Neural cell (in vitro differentiated cells): ENCODE data around the gene CDKAL1.

Source experiments
- EZH2 ChIP-seq: fragments of 200-600, 300-800 bp; shearing (Covaris generic), sonication (generic); IDR thresholded peaks from 2 replicates; pipeline ENCODE4 v1.6.1; 2014; ENCODE audit warnings: antibody characterized with exemption, low read length, borderline replicate concordance, mild to moderate bottlenecking; ENCODE audit not compliant: insufficient read depth, poor library complexity, severe bottlenecking
- POLR2AphosphoS5 ChIP-seq: IDR thresholded peaks from 2 replicates; pipeline ENCODE4 v1.6.1; 2012
- RAD21 ChIP-seq: fragments of 450-650 bp; conservative IDR thresholded peaks from 2 replicates; pipeline ENCODE4 v1.6.1; 2014; ENCODE audit warnings: antibody characterized with exemption, mild to moderate bottlenecking, moderate library complexity
- SMC3 ChIP-seq: fragments of 450-650 bp; conservative IDR thresholded peaks from 2 replicates; pipeline ENCODE4 v1.6.1; 2014; ENCODE audit warnings: antibody characterized with exemption, mild to moderate bottlenecking, moderate library complexity; ENCODE audit not compliant: poor library complexity
- TF ChIP-seq, protein P1 (sequence below): fragments of 450-650 bp; IDR thresholded peaks from 2 replicates; pipeline ENCODE4 v1.5.1; 2014; ENCODE audit warnings: antibody characterized with exemption, mild to moderate bottlenecking, moderate library complexity; ENCODE audit not compliant: poor library complexity, severe bottlenecking

- TF ChIP-seq, protein P1, sequence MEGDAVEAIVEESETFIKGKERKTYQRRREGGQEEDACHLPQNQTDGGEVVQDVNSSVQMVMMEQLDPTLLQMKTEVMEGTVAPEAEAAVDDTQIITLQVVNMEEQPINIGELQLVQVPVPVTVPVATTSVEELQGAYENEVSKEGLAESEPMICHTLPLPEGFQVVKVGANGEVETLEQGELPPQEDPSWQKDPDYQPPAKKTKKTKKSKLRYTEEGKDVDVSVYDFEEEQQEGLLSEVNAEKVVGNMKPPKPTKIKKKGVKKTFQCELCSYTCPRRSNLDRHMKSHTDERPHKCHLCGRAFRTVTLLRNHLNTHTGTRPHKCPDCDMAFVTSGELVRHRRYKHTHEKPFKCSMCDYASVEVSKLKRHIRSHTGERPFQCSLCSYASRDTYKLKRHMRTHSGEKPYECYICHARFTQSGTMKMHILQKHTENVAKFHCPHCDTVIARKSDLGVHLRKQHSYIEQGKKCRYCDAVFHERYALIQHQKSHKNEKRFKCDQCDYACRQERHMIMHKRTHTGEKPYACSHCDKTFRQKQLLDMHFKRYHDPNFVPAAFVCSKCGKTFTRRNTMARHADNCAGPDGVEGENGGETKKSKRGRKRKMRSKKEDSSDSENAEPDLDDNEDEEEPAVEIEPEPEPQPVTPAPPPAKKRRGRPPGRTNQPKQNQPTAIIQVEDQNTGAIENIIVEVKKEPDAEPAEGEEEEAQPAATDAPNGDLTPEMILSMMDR = no peak
- TF ChIP-seq EZH2 (no peak), RAD21 (no peak), POLR2AphosphoS5 (no peak), SMC3 (no peak)
These were observed 431.0 kb downstream of the CDKAL1 start for GRCh38 chr6:20965276-20965675.
